HepG2 (cell line): ENCODE measurements around the gene RBM19. TPM values are rescaled to one million over a fixed set of nuclear protein-coding genes. Genes with fewer than 3 reads are reported as not detected.

ENCODE experiments used
- ATAC-seq: fragments of 200-7000 bp; cut with Tn5 transposase; 3 replicates; pipeline ENCODE4 v1.9.1; 2020; ENCODE audit warnings: mild to moderate bottlenecking, moderate library complexity
- BruUV-seq: library from RNA; stranded (reverse); fragments of 400-500 nt; replicated peaks from 2 replicates; lab custom pipeline; 2021; lab: Mats Ljungman, UMichigan
- CTCF ChIA-PET: fragments of 300-600 bp; formaldehyde crosslinking; extraction: SDS; loops from one replicate; lab custom pipeline; 2021; ENCODE audit warnings: low total read pairs, inconsistent platforms, low intra/inter-chr PET ratio; lab: Yijun Ruan, JAX
- POLR2A ChIA-PET: fragments of 350-600 bp; sonication (Branson Sonifier 250); formaldehyde crosslinking; loops from one replicate; lab custom pipeline; 2020; ENCODE audit warnings: antibody characterized with exemption, inconsistent platforms; lab: Yijun Ruan, JAX
- DNase-seq: peaks from one replicate; pipeline ENCODE4 v3.0.0-alpha.2; 2015; ENCODE audit warnings: low spot score
- FAIRE-seq: peaks from 3 replicates; lab custom pipeline; 2011; peaks lifted over from hg19 to GRCh38; lab: Jason Lieb, UNC
- H2AFZ ChIP-seq: one replicate; pipeline ENCODE4 v1.6.1; 2011; ENCODE audit warnings: low read length, inconsistent platforms
- H3K27ac ChIP-seq: fragments of 300-600 bp; 3 replicates; pipeline ENCODE4 v1.8.0; 2011; ENCODE audit warnings: mixed run types, mild to moderate bottlenecking, mixed read lengths, low read length, inconsistent platforms; ENCODE audit not compliant: insufficient read depth; ENCODE audit errors: extremely low read length
- H3K27me3 ChIP-seq, 2 experiments: fragments of 200-600 bp in 1 of 2; 2 replicates in 1 of 2; 3 replicates in 1 of 2; pipeline versions ENCODE4 v1.6.0 to v1.8.0; 2011; ENCODE audit warnings: low read length in 2 of 2, mild to moderate bottlenecking in 2 of 2, moderate library complexity in 2 of 2, inconsistent platforms in 1 of 2; ENCODE audit not compliant: insufficient read depth in 2 of 2, control insufficient read depth in 1 of 2
- H3K36me3 ChIP-seq, 2 experiments: fragments of 200-600 bp in 1 of 2; replicated peaks in 1 of 2; 2 replicates in 1 of 2; 3 replicates in 1 of 2; pipeline versions ENCODE4 v1.5.1 to v1.8.0; 2011; ENCODE audit warnings: low read length in 2 of 2, inconsistent platforms in 1 of 2; ENCODE audit not compliant: insufficient read depth in 2 of 2, control insufficient read depth in 1 of 2
- H3K4me1 ChIP-seq: 2 replicates; pipeline ENCODE4 v1.5.1; 2012; ENCODE audit warnings: low read length, inconsistent platforms; ENCODE audit not compliant: insufficient read depth
- H3K4me2 ChIP-seq: 2 replicates; pipeline ENCODE4 v1.6.0; 2011; ENCODE audit warnings: low read depth, low read length, inconsistent platforms
- H3K4me3 ChIP-seq, 3 experiments: fragments of 200-600 bp in 1 of 3; sonication (generic), shearing (Covaris generic) in 1 of 3; replicated peaks in 1 of 3; 2 replicates each; pipeline ENCODE4 v1.5.1; 2011 to 2016; ENCODE audit warnings: low read length in 3 of 3, inconsistent platforms in 2 of 3, low read depth in 2 of 3, mild to moderate bottlenecking in 2 of 3, control low read depth in 1 of 3, mixed read lengths in 1 of 3; ENCODE audit not compliant: insufficient read depth in 1 of 3
- H3K79me2 ChIP-seq: one replicate; pipeline ENCODE4 v1.6.1; 2011; ENCODE audit warnings: low read length, inconsistent platforms; ENCODE audit not compliant: insufficient read depth
- H3K9ac ChIP-seq: 2 replicates; pipeline ENCODE4 v1.6.0; 2011; ENCODE audit warnings: mild to moderate bottlenecking, low read depth, low read length, inconsistent platforms; ENCODE audit not compliant: insufficient read depth
- H3K9me3 ChIP-seq: 2 replicates; pipeline ENCODE4 v1.5.1; 2012; ENCODE audit warnings: mild to moderate bottlenecking, low read length
- H4K20me1 ChIP-seq: 2 replicates; pipeline ENCODE4 v1.6.0; 2011; ENCODE audit warnings: inconsistent platforms, mild to moderate bottlenecking, low read length, moderate library complexity; ENCODE audit not compliant: insufficient read depth
- CBX1 ChIP-seq: IDR thresholded peaks from one replicate; pipeline ENCODE4 v1.6.1; 2016; ENCODE audit warnings: antibody characterized with exemption, low read depth
- DR1 ChIP-seq: sonication (generic); formaldehyde crosslinking; IDR thresholded peaks from 2 replicates; pipeline ENCODE4 v1.8.0; 2021; ENCODE audit warnings: mild to moderate bottlenecking, missing genetic modification reagents, inconsistent platforms
- IRF2 ChIP-seq: IDR thresholded peaks from 2 replicates; pipeline ENCODE4 v1.6.1; 2018; ENCODE audit warnings: missing genetic modification reagents, missing compliant biosample characterization
- JUNB ChIP-seq: sonication (generic); formaldehyde crosslinking; IDR thresholded peaks from 2 replicates; pipeline ENCODE4 v1.8.0; 2022; ENCODE audit warnings: missing genetic modification reagents, mild to moderate bottlenecking, borderline replicate concordance
- KLF6 ChIP-seq: IDR thresholded peaks from 2 replicates; pipeline ENCODE4 v1.8.0; 2016; ENCODE audit warnings: missing biosample characterization, missing genetic modification reagents
- MYNN ChIP-seq: sonication (generic); formaldehyde crosslinking; IDR thresholded peaks from 2 replicates; pipeline ENCODE4 v1.4.0; 2020; ENCODE audit warnings: mild to moderate bottlenecking, low read depth, missing genetic modification reagents
- NCOA2 ChIP-seq: sonication (generic); formaldehyde crosslinking; IDR thresholded peaks from 2 replicates; pipeline ENCODE4 v1.8.0; 2022; ENCODE audit warnings: inconsistent platforms
- SMAD9 ChIP-seq: sonication (generic); formaldehyde crosslinking; IDR thresholded peaks from 2 replicates; pipeline ENCODE4 v1.5.1; 2020; ENCODE audit warnings: mild to moderate bottlenecking, missing genetic modification reagents
- ZBTB46 ChIP-seq: sonication (generic); formaldehyde crosslinking; IDR thresholded peaks from 2 replicates; pipeline ENCODE4 v1.4.0; 2020; ENCODE audit warnings: mild to moderate bottlenecking, missing genetic modification reagents, borderline replicate concordance
- ZNF234 ChIP-seq: sonication (generic); formaldehyde crosslinking; conservative IDR thresholded peaks from 2 replicates; pipeline ENCODE4 v1.5.1; 2020; ENCODE audit warnings: mild to moderate bottlenecking, missing genetic modification reagents
- ZNF615 ChIP-seq: sonication (generic); formaldehyde crosslinking; IDR thresholded peaks from 2 replicates; pipeline ENCODE4 v1.5.0; 2020; ENCODE audit warnings: mild to moderate bottlenecking, missing genetic modification reagents, borderline replicate concordance
- ZNF883 ChIP-seq: sonication (generic); formaldehyde crosslinking; IDR thresholded peaks from 2 replicates; pipeline ENCODE4 v1.5.1; 2020; ENCODE audit warnings: mild to moderate bottlenecking, missing genetic modification reagents; ENCODE audit errors: not compliant biosample characterization
- WGBS: methylation state at CpG from one replicate; pipeline ENCODE4 v1.1.6; 2017; ENCODE audit warnings: low lambda C conversion rate; 5-methylcytosine and 5-hydroxymethylcytosine counted together
- in situ Hi-C: cut with HindIII; loops from 2 replicates; pipeline ENCODE4 v1.10.0; 2017; ENCODE audit warnings: low pct_unique_long_range_greater_than_20kb; ENCODE audit not compliant: extremely low pct_ligation_motif_present
- intact Hi-C: fragments of 100-400 bp; cut with micrococcal nuclease; formaldehyde crosslinking; loops from one replicate; pipeline ENCODE4 v1.10.0; 2022; ENCODE audit not compliant: unreplicated experiment
- polyA plus RNA-seq, 8 experiments: library from polyadenylated mRNA; depleted of rRNA in 3 of 8; stranded (reverse) in 7 of 8; unstranded in 1 of 8; fragments of >200 nt; fragmentation: Illumina TruSeq in 4 of 8; extraction: Trizol in 4 of 8; gene quantifications; 2 replicates each; pipeline versions ENCODE4 v1.2.1 to v1.2.3, GENCODE V29; 2011 to 2016; ENCODE audit warnings: low read depth in 4 of 8, missing spikeins in 1 of 8, mixed read lengths in 1 of 8; ENCODE audit not compliant: insufficient read depth in 1 of 8
- total RNA-seq, 5 experiments: library from RNA; depleted of rRNA; stranded (reverse); fragments of >200 nt; fragmentation: Illumina TruSeq; extraction: Trizol; gene quantifications; 2 replicates each; pipeline ENCODE4 v1.2.3, GENCODE V29; 2016; ENCODE audit warnings: low read depth in 1 of 5

The RBM19 gene
- total and polyA plus RNA-seq, 2 of the 13 experiments (the other 11 are each of a cell fraction or from before 2014, with no cell fraction given), result 19.3 to 32.2 TPM

GRCh38 chr12:113914176-113914575 lies 51.9 kb downstream of the RBM19 start:
- H2AFZ ChIP-seq, result no peak overlapping the region
- in situ Hi-C loops, result loop anchor here (5.0 to 10.0 kb wide), 2 partner anchors 452 to 479 kb away; no protein-coding TSS in a partner anchor
- no peak for FAIRE-seq

More at GRCh38 chr12:113914176-113914575, 51.9 kb downstream of the RBM19 start:
- no peak overlapping the region for H3K27ac ChIP-seq
- H3K4me1 ChIP-seq, result peaks cover 9% of the 10 kb centered on the region; the same call in 1 of the 2 replicates
- no peaks in the 10 kb centered on the region for H3K9me3 ChIP-seq
- DNase-seq (no peak), ATAC-seq (no peak)
- 94% methylated on average over 4 of the region's 10 CpGs for WGBS
- intact Hi-C loops, result no loop called here
- H3K4me3 ChIP-seq, result no peak overlapping the region
- ChIA-PET CTCF (no interaction called here), POLR2A (no interaction called here)
- no peak overlapping the region for H3K9ac ChIP-seq
- BruUV-seq, result no TSS peak
- peaks cover 10 to 66% of the 10 kb centered on the region in 2 experiments; a peak in 4 of 5 replicates for H3K36me3 ChIP-seq
- H3K79me2 ChIP-seq, result no peaks in the 10 kb centered on the region
- H4K20me1 ChIP-seq, result no peaks in the 10 kb centered on the region
- TF ChIP-seq ZBTB46, result no peak
- no peak for TF ChIP-seq ZNF883 (CRISPR knock-in tag)
- TF ChIP-seq ZNF615 (CRISPR knock-in tag), result no peak
- TF ChIP-seq IRF2, result no peak
- no peak for TF ChIP-seq ZNF234 (CRISPR knock-in tag)
- no peak for TF ChIP-seq SMAD9 (CRISPR knock-in tag)
- no peak for TF ChIP-seq NCOA2 (CRISPR knock-in tag)
- TF ChIP-seq JUNB (CRISPR knock-in tag), result no peak
- TF ChIP-seq DR1 (CRISPR knock-in tag), result no peak
- no peak for TF ChIP-seq CBX1
- no peak for TF ChIP-seq MYNN (CRISPR knock-in tag)
- no peak for TF ChIP-seq KLF6 (CRISPR knock-in tag)
- TF ChIP-seq, all 625 proteins: peak for 0
- no peaks in the 10 kb centered on the region for H3K27me3 ChIP-seq
- no peak overlapping the region for H3K4me2 ChIP-seq
